ENCODE results near the gene VPS51. TPM values are rescaled to one million over a fixed set of nuclear protein-coding genes. Genes with fewer than 3 reads are reported as not detected.
A peak's percentile ranks its signal among the peaks of the same experiment; 100 is the strongest.

Gene VPS51
- total and polyA plus RNA-seq, 2 of the 4 experiments (the other 2 are of a cell fraction): 56.3 to 113 TPM

DNA sequence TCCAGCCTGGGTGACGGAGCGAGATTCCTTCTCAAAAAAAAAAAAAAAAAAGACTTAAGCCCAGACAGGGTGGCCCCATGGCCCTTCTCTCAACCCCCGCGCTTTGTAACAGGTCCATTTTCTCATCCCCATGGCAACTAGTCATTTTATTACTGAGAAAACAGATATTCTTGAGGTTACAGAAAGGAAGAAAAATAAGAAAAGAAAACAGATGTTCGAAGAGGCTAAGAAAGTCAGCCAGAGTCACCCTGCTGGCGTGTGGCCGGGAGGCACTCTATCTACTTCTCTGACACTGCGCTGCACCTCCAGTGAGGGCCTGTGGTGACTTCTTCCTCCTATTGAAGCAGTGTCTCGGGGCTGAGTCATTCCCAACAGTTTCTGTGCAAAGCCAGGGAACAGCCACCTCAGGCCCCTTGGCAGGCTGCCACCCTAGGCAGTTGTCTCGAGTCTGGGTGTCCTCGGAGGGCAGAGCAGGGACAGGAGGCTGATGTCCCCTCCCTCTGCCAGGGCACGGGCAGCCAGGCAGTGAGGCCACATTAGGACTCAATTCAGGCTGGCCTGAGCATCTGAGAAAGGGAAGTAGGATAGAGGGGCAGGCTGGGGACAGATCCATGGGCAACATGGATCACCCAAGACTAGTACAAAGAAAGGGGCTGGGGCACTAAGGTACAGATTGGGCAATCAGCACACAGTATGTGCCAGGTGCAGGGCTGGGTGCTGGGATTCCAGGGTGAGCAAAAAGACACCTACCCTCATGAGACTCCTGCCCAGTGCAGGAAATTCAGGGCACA, 54.7 kb downstream of the VPS51 start:
- Histone ChIP-seq H3K4ac (ENCODE audit: low read depth, low read length) (peak overlapping the region; percentile 9; the same call in 1 of the 2 replicates), H3K4me3 (ENCODE audit: insufficient read depth, low read depth, low read length) (no peak overlapping the region), H2BK120ac (ENCODE audit: low read depth, low read length) (no peak overlapping the region), H3K9ac (ENCODE audit: low read depth, low read length) (no peak overlapping the region), H3K9me1 (ENCODE audit: insufficient read depth, low read length) (no peaks in the 10 kb centered on the region), H3K56ac (ENCODE audit: extremely low read depth, insufficient read depth, low read length) (no peak overlapping the region), H4K20me1 (ENCODE audit: insufficient read depth, low read length) (no peaks in the 10 kb centered on the region), H3K4me2 (ENCODE audit: low read depth, low read length) (0 out of 2 replicates have a peak overlapping the region, but pooled peaks have one; percentile 13), H4K5ac (ENCODE audit: low read depth, low read length) (no peak overlapping the region), H2AFZ (replicated peaks; ENCODE audit: low read length, poor library complexity) (peak overlapping the region; percentile 84), H3K9me3 (ENCODE audit: control insufficient read depth, insufficient read depth, low read length) (peaks cover 3% of the 10 kb centered on the region; the same call in 1 of the 2 replicates), H2AK5ac (ENCODE audit: low read depth, low read length) (no peak overlapping the region; the same call in 1 of the 2 replicates), H3K36me3 (ENCODE audit: control insufficient read depth, insufficient read depth, low read length) (no peaks in the 10 kb centered on the region), H3K14ac (replicated peaks; ENCODE audit: low read depth, low read length) (no peak overlapping the region), H4K91ac (ENCODE audit: insufficient read depth, low read depth, low read length) (peak overlapping the region; percentile 27; the same call in 1 of the 2 replicates), H3K27ac (ENCODE audit: insufficient read depth, low read length) (no peak overlapping the region), H3K27me3 (ENCODE audit: control insufficient read depth, insufficient read depth, low read length) (peaks cover 4% of the 10 kb centered on the region; the same call in 1 of the 2 replicates), H3K18ac (ENCODE audit: low read depth, low read length) (no peak overlapping the region), H2AK9ac (replicated peaks; ENCODE audit: low read depth, low read length, poor library complexity) (peak overlapping the region; percentile 4), H4K8ac (ENCODE audit: low read depth in 2 of 2, low read length in 2 of 2) (no peak overlapping the region; a peak in 1 of 4 replicates), H3K79me1 (ENCODE audit: low read depth in 1 of 2, low read length in 2 of 2) (no peaks in the 10 kb centered on the region), H3K23ac (ENCODE audit: low read depth, low read length) (no peak overlapping the region), H3K4me1 (ENCODE audit: control insufficient read depth, insufficient read depth, low read length) (peaks cover 2% of the 10 kb centered on the region), H2BK15ac (ENCODE audit: low read depth, low read length) (no peak overlapping the region), H2BK5ac (ENCODE audit: low read depth, low read length, poor library complexity, severe bottlenecking) (no peak overlapping the region), H2BK20ac (ENCODE audit: low read depth, low read length) (no peak overlapping the region)
- in situ Hi-C loops (cut with MboI; ENCODE audit: low sequenced_read_pairs): no loop called here
- dilution Hi-C loops (cut with HindIII; ENCODE audit: low sequenced_read_pairs, unreplicated experiment): no loop called here
- ChIA-PET POLR2A (ENCODE audit: unreplicated experiment) (no interaction called here), CTCF (no interaction called here)
- WGBS, 2 experiments (ENCODE audit: extremely low coverage in 2 of 2, insufficient read length in 1 of 2): 0% methylated on average over 4 of the region's 12 CpGs; no CpG with 5 or more reads in 1 of the 2 experiments
- intact Hi-C loops (cut with micrococcal nuclease): no loop called here
- DNase-seq (peak; percentile 86), ATAC-seq (ENCODE audit: low read depth) (peak; percentile 95)
- TF ChIP-seq RAD21 (IDR thresholded peaks at IDR 0.05; ENCODE audit: low read length) (no peak), BHLHE40 (IDR thresholded peaks at IDR 0.05; ENCODE audit: low read depth, low read length) (0 out of 2 replicates have a peak, but pooled peaks have one; percentile 14)
- no TSS peak for BruUV-seq (replicated peaks)

Measured in IMR-90 (cell line).